Measurements from ENCODE around the gene BAIAP3.

- no peak for TF ChIP-seq POLR2A (IDR thresholded peaks at IDR 0.05)
- TF ChIP-seq CTCF (IDR thresholded peaks at IDR 0.05 in 4 of 5, conservative IDR thresholded peaks at IDR 0.05 in 1 of 5), result no peak
These were observed 7.6 kb upstream of the BAIAP3 start for GRCh38 chr16:1325673-1326371.
